ENCODE results near the gene OR52E4.

The OR52E4 gene

GRCh38 chr11:5880329-5880728 is at the start of gene OR52E4:
OR52E4 (plus strand) TSS chr11:5880629; CDS start chr11:5884293, 3,664 bp downstream.
- no peak for DNase-seq (ENCODE audit: low read depth in 2 of 2)

DNA sequence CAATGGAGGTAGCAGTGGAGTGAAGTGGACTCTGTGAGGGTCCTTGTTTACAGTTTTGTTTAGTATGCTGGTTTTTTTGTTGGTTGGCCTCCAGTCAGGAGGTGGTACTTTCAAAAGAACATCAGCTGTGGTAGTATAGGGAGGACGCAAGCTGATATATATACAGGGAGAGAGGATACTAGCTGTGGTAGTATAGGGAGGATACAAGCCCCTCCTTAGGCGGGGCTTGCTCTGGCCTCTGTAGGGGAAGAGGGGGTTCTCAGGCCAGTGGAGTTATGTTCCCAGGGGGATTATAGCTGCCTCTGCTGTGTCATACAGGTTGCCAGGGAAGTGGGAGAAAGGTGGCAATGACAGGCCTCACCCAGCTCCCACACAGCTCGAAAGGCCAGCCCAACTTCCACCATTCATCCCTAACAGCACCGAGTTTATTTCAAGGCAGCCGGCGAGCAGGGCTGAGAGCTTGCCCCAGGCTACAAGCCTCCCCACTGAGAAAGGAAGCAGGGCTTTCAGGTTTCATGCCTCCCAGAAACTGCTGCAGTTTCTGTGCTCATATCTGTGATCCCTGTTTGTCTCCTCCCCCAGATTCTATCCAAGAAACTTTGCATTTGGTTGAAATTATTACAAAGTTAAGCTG is 49.1 kb upstream of the OR52E4 start:
- no peak for DNase-seq (ENCODE audit: low read depth in 2 of 2)

- DNase-seq (ENCODE audit: low read depth in 2 of 2), result no peak
Observed at GRCh38 chr11:5833446-5833845, 47.0 kb upstream of the OR52E4 start.

DNA sequence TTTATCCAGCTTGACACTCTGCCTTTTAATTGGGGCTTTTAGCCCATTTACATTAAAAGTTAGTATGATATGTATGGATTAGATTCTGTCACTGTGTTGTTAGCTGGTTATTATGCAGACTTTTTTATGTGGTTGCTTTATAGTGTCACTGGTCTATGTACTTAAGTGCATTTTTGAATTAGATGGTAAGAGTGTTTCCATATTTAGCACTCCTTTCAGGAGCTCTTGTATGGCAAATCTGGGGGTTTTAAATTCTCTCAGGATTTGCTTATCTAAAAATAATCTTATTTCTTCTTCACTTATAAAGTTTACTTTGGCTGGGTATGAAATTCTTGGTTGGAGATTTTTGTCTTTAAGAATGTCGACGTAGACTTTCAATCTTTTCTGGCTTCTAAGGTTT is 42.7 kb upstream of the OR52E4 start:
- DNase-seq (ENCODE audit: low read depth in 2 of 2), result no peak

DNA sequence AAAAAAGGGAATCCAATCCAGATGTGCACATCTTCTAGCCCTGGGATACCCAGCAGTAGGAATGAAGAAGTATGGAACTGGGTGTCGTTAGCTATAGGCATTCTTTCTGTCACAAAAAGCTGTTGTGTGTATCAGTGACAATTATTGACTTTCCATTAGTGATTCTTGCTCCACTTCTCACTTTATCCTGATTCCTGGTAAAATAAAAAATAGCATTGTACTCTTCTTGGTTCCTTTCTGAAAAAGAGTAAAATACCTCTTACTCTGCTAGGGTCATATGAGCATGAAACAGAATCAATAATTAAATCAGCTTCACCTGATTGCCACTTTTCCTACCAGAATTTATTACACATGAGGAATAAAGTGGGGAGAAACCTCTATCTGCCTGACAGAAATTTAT is 38.6 kb upstream of the OR52E4 start, which contains the start of gene OR52E6:
Gene OR52E6 (minus strand): TSS at position 101 of the 400 bp plus-strand sequence. CDS start 0 bp downstream, at position 101.
- no peak for DNase-seq (ENCODE audit: low read depth in 2 of 2)

- DNase-seq (ENCODE audit: low read depth in 2 of 2), result no peak
Observed at GRCh38 chr11:5846701-5847100, 33.7 kb upstream of the OR52E4 start.

- no peak for DNase-seq (ENCODE audit: low read depth in 2 of 2)
Observed at GRCh38 chr11:5847711-5848110, 32.7 kb upstream of the OR52E4 start.

- no peak for DNase-seq (ENCODE audit: low read depth in 2 of 2)
Observed at GRCh38 chr11:5851002-5851401, 29.4 kb upstream of the OR52E4 start.

- DNase-seq (ENCODE audit: low read depth in 2 of 2), result no peak
Observed at GRCh38 chr11:5857590-5857989, 22.8 kb upstream of the OR52E4 start, which contains the start of gene OR52E8. OR52E8 (minus strand) TSS chr11:5857690; CDS start chr11:5857690, 0 bp downstream.

DNA sequence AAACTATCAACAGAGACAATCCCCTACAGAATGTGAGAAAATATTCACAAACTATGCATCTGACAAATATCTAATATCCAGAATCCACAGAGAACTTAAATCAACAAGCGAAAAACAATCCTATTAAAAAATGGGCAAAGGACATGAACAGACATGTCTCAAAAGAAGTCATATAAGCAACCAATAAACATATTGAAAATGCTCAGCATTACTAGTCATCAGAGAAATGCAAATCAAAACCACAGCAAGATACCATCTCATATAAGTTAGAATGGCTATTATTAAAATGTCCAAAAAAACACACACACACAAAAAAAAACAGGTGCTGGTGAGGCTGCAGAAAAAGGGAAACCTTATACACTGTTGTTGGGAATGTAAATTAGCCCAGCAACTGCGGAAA is 14.6 kb upstream of the OR52E4 start:
- DNase-seq (ENCODE audit: low read depth in 2 of 2), result no peak

DNA sequence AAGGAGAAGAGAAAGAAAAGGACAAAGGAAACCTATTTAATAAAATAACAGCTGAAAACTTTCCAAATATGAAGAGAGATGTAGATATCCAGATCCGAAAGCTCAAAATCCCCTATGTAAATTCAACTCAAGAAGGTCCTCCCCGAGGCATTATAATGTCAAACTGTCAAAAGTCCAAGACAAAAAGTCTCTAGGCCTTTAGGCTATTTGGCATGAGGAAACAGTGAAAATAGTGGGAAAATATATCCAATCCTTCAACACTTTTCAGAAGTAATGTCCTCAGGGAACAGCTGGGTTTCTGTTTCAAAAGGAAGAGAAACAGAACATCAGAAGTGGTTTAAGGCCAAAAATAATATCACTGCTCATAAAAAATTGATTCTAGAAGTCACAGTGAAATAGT is 1.9 kb upstream of the OR52E4 start:
- no peak for DNase-seq (ENCODE audit: low read depth in 2 of 2)

DNA sequence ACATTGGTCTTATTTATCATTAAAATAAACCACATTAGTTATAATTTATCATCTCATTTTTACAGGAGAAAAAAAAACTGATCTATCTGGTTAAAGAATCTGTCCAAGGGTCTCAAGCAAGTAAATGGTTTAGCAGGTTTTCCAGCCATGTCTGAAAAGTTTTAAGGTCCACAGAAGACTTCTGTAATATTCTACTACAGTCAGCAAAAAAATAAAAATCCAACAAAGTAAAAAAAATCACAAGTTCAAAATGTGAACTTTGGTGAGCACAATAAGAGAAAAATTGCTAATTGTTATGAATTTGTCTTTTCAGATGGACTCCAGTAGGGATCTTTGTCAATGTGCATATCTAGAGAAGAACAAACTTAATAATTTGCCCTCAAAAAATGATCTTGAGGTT is 1.3 kb downstream of the OR52E4 start:
- DNase-seq (ENCODE audit: low read depth in 2 of 2), result no peak

DNA sequence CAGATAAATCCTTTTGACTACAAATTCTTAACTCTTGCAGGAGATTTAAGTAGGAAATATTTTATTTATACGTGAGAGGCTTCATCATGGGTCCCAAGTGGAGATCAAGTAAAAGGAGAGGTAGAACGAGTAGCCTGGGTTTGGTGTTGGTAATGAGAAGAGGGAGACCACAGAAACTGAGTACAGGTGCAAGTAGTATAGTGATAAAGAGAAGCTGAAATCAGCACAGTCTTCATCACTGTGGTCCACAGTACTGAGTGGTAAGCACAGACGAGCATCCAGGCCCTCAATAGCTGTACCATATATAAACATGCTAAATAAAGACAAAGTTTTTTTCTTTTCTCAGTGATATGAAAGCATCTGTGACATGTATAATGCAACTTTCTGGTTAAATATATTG is 6.7 kb downstream of the OR52E4 start:
- no peak for DNase-seq (ENCODE audit: low read depth in 2 of 2)

DNA sequence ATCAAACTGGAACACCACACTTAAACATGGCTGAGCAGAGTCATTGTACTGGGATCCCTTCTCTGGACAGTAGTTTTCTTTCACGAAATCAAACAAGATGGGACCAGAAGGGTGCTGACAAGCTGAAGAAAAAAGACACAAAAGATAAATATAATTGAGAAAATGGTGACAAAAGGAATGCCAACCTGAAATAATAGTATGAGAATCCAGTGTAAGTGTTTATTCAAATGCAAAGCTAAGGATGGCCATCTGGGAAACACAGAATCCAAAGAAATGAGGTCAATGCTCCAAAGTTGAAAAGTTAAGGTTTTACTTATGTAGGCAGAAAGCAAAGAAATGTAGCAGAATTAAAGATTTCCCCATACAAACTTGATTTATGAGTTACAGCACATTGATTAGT is 7.2 kb downstream of the OR52E4 start:
- DNase-seq (ENCODE audit: low read depth in 2 of 2), result no peak

- no peak for DNase-seq (ENCODE audit: low read depth in 2 of 2)
Observed at GRCh38 chr11:5891216-5891800, 10.9 kb downstream of the OR52E4 start.

GRCh38 chr11:5892908-5893307 is 12.5 kb downstream of the OR52E4 start, which contains the start of gene OR52E5:
OR52E5 (plus strand) TSS chr11:5893208; CDS start chr11:5900777, 7,569 bp downstream.
- no peak for DNase-seq (ENCODE audit: low read depth in 2 of 2)

- no peak for DNase-seq (ENCODE audit: low read depth in 2 of 2)
Observed at GRCh38 chr11:5899534-5899933, 19.1 kb downstream of the OR52E4 start.

- DNase-seq (ENCODE audit: low read depth in 2 of 2), result no peak
Observed at GRCh38 chr11:5910540-5910939, 30.1 kb downstream of the OR52E4 start.

DNA sequence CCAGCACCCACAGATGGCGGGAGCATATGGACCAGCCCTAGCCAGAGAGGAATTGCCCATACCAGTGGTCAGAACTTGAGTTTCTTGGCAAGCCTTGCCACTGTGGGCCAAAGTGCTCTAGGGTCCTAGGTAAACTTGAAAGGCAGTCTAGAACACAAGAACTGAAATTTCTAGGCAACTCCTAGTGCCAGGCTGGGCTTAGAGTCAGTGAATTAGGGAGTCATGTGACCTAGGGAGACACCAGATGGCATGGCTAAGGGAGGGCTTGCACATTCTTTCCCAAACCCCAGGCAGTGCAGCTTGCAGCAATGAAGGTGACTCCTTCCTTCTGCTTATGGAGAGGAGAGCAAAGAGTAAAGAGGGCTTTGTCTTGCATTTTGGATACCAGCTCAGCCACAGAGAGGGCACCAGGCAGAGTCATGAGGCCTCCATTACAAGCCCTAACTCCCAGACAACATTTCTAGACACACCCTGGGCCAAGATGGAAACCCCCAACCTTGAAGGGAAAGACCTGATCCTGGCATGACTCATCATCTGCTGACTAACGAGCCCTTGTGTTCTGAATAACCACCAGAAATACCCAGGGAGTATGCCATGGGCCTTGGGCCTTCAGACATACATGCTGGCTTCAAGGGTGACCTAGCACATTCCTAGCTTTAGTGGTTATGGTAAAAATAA is 42.5 kb downstream of the OR52E4 start:
- DNase-seq (ENCODE audit: low read depth in 2 of 2), result peak in 1 of 2 donors; percentile 7

DNA sequence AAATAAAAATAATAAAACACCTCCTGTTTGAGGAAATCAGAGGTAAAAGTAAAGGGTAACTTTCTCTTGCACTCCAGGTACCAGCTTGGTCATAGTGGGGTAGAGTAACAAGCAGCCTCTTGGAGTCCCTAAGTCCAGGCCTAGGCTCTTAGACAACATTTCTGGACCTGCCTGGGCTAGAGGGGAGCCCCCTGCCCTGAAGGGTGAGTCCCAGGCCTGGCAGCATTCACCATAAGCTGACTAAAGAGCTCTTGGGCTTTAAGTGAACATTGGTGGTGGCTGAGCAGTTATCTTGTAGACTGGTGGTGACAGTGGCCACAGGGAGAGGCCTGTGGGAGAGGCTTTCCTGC is 43.0 kb downstream of the OR52E4 start:
- no peak for DNase-seq (ENCODE audit: low read depth in 2 of 2)

GRCh38 chr11:5923794-5924193 is 43.4 kb downstream of the OR52E4 start:
- DNase-seq (ENCODE audit: low read depth in 2 of 2), result no peak

DNA sequence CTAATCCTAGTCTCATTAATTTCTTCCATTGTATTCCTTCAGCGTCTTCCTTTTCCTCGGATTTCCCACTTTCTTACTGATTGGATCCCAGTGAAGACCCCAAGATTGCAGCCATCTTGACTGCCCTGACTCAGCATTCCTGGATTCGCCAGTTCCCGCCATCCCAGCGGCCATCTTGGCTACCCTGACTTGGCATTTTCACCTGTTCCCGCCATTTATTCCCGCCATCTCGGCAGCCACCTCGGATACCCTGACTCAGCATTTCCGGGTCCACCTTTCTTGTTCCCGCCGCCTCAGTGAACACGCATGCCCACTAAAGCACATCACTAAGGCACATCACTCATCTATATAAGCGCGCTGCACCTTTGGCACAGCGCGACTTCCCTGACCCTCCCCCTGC is 47.8 kb downstream of the OR52E4 start:
- no peak for DNase-seq (ENCODE audit: low read depth in 2 of 2)

DNA sequence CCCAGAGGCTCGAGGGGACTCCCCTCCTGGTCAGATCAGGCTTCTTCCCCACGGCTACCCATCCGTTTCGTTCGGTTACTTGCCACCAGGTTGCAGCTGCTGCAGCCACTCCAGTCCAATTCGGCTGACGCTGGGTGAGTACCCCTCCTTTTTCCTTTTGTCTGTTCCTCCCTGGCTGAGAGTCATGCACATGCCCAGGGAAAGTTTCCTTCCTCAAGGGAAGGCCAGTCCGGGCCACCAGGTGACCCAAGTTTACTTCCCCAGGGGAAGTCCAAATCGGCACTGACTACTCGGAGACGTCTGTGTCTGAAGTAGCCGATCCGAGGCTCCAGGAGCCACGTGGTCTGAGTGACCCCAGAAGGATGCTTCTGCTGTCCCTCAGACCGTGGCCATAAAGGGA is 48.4 kb downstream of the OR52E4 start:
- DNase-seq (ENCODE audit: low read depth in 2 of 2), result no peak
